GM18870 (cell line): ENCODE measurements around the gene PSME4.
"Not testable (repeated sequence)": the region's sequence is repeated elsewhere in the genome, so short reads cannot be mapped to it uniquely, and the experiment has no call there.

Source experiments
- ATAC-seq: cut with Tn5 transposase; IDR thresholded peaks from one replicate; pipeline ENCODE4 v1.9.1; 2021; ENCODE audit warnings: moderate library complexity; ENCODE audit not compliant: unreplicated experiment

PSME4 gene

DNA sequence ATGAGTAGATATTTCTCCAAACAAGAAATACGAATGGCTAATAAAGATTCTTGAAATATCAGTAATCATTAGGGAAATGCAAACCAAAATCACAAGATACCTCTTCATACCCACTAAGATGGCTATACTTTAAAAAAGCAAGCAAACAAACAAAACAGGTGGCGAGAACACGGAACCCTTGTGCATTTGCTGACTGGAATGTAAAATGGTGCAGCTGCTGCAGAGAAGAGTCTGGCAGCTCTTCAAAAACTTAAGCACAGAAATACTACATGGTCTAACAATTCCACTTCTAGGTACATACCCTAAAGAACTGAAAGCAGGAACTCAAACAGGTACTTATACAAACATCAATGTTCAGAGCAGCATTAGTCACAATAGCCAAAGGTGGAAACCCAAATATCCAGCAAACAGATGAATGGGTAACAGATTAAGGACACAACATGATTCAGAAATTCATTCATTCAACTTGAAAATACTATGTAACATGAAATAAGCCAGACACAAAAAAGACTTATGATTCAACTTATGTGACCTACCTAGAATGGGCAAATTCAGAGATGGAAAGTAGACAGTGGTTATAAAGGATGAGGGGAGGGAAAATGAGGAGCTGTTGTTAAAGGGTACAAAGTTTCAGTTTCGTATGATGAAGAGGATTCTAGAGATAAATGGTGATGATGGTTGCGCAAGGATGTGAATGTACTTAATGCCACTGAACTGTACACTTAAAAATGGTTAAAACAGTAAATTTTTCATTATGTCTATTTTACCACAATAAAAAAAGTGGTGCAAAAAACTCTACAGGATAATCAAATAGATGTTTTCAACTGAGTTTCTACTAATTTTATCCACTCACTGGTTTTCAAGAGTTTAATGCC, 84.2 kb downstream of the PSME4 start:
- no peak for ATAC-seq

DNA sequence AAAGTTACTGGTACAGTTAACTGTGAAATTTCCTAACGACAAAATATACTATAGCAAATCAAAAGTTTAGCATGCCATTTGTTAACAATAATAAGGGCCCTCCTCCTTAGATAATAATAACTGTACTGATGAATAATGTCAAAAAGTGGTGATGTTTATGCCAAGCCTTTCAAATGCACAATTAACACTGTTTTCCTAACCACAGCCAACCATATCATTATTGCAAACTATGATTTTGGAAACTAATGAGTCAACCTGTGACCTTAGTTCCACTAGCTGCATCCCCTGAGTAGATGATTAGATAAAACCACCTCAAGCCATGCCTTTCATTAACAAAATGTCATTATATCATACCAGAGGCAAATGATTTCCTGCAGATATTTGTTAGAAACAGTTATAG, 85.9 kb downstream of the PSME4 start:
- no peak for ATAC-seq

DNA sequence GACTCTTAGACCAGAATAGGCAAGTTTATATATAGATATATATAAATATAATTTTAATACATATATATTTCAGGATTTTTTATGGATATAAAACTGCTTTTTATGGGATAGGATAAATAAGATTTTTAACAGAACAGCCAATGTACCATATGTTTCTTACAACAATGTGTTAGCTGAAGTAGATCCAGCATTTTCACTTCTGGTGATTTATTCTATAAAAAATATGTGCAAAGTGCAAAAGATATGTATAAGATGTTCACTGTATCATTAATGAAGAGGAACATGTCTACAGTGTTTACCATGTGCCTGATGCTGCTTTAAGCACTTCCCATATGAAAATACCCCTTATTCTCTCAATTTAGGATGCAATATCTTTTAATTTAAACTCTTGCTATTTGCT, 88.8 kb downstream of the PSME4 start:
- ATAC-seq, result no peak

DNA sequence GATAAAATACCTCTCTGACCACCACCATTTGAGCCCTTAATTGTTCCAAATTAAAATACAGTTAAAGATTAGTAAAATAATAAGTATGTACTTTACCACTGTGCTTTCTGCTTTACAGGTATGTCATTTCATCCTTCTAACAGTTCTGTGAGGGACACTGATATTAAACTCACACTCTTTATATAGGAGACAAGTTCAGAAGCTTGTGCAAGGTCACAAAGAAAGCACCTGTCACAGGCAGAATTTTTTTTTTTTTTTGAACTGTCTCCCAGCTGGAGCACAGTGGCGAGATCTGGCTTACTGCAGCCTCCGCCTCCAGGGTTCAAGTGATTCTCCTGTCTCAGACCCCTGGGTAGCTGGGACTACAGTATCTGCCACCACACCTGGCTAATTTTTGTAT, 89.4 kb downstream of the PSME4 start:
- no peak for ATAC-seq

GRCh38 chr2:53880756-53881155, 90.0 kb downstream of the PSME4 start:
- no peak for ATAC-seq

DNA sequence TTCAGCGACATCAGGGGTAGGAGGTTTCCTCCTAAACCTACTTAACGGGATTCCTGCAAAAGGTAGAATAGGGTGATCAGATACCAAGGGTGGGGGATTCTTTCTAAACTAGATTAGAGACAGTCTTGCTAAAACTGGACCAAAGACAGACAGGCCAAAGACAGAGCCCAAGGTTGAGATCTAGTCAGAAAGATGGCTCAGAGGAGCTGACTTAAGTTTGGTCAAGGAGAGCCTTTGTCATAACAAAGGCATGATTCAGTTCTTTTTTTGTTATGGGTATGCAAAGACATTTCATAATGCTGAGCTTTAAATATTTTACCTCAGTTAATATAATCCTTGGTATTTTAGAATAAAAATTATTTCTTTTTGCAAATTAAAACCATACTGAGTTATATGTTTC, 93.2 kb downstream of the PSME4 start:
- ATAC-seq, result no peak

DNA sequence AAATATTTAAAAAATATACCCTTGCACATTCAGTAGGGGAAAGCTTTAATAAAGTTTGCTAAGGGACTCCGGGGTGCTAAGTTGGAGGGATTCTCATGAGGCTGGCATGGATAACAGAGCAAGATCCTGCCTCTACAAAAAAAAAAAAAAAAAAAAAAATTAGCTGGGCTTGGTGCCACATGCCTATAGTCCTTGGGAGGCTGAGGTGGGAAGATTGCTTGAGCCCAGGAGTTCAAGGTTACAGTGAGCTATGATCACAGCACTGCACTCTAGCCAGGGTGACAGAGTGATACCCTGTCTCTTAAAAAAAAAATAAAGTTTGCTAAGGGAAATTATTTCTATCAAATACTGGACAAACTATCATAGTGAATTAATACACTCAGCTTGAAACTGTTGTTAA, 93.7 kb downstream of the PSME4 start:
- no peak for ATAC-seq

DNA sequence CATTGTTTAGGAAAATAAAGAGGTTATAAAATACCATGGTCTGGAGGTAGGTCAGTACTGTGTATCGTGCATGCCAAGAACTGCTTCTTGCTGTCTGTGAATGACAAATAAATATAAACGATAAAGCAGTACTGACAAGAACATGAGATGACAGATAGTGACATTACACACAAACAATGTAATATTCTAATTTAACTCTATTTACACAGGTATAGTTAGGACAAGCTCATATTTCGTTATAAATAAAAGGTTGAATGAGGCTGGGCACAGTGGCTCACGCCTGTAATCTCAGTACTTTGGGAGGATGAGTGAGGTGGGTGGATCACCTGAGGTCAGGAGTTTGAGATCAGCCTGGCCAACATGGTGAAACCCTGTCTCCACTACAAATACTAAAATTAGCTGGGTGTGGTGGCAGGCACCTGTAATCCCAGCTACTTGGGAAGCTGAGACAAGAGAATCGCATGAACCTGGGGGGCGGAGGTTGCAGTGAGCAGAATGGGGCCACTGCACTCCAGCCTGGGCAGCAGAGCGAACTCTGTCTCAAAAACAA, 96.3 kb downstream of the PSME4 start:
- ATAC-seq, result no peak

GRCh38 chr2:53867773-53868172, 103.0 kb downstream of the PSME4 start:
- ATAC-seq, result no peak

- no peak for ATAC-seq
Measured at GRCh38 chr2:53867169-53867568, 103.6 kb downstream of the PSME4 start.

DNA sequence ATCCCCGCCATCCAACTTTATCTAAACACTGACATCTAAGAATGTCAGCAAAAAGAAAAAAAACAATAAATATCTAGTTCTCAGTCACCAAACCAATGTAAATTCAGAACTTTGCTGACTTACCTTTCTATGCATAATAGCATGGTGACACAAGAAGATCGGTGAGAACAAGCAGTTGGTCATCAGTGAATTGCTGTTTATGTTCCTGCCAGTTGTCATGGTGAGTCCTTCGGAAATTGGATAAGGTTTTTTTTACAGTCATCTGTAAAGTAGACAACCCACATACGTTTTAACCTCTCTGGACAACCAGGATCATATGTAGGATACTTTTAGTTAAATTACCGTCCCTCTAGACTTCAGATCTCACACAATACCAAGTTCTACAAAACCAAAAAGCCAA, 104.8 kb downstream of the PSME4 start:
- ATAC-seq, result no peak

DNA sequence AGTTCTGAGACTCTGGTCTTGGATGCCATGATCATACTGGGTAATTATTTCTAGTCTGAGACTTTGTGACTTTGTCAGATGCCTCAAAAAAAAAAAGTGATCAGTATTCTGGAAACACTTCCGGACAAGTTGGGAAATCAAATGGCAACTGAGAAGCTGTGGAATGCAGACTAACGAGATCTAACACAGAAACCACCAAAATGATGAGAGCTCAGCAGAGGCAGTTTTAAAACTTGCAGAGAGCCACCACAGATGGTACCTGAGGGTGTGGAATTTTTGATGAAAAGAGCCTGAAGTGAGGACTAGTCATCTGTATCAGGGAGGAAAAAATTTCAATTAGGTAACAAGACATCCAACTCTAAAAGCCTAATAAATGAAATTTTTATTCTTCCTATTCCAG, 105.5 kb downstream of the PSME4 start:
- no peak for ATAC-seq

DNA sequence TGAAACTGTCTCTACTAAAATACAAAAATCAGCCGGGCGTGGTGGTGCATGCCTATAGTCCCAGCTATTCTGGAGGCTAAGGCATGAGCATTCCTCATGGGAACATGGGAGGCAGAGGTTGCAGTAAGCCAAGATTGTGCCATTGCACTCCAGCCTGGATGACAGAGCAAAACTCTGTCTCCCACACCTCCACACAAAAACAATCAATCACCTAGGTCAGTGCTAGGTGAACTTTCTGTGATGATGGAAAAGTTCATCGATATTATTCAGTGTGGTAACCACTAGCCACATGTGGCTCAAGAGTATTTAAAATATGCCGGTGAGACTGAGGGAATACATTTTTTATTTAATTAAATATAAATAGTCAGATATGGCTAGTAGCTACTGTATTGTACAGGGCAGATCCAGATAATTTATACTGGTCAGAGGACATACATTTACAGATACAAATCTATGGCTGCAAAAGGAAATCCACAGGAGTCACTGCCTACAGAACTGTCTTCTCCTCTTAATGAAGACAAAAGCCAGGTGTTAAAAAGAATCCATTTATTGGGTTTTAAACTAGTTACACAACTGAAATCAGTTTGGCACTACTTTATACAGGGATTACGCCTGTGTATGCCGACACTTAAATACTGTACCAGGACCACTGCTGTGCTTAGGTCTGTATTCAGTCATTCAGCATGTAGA, 107.1 kb downstream of the PSME4 start:
- no peak for ATAC-seq

DNA sequence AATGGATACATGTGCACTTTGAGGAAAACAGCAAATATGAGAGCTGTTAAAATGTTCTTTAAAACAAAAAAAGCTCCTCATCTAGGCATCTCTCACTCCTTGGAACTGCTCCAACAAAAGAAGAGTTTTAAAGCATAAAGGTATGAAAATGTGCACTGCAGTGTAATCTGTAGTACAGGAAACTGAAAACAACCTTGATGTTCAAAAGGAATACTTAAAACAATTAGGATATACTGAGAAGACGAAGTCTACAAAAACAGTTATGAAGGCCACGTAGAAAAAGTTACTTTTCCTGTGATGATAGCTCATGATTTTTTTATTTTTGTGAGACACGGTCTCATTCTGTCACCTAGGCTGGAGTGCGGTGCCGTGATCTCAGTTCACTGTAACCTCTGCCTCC, 109.0 kb downstream of the PSME4 start:
- ATAC-seq, result no peak

DNA sequence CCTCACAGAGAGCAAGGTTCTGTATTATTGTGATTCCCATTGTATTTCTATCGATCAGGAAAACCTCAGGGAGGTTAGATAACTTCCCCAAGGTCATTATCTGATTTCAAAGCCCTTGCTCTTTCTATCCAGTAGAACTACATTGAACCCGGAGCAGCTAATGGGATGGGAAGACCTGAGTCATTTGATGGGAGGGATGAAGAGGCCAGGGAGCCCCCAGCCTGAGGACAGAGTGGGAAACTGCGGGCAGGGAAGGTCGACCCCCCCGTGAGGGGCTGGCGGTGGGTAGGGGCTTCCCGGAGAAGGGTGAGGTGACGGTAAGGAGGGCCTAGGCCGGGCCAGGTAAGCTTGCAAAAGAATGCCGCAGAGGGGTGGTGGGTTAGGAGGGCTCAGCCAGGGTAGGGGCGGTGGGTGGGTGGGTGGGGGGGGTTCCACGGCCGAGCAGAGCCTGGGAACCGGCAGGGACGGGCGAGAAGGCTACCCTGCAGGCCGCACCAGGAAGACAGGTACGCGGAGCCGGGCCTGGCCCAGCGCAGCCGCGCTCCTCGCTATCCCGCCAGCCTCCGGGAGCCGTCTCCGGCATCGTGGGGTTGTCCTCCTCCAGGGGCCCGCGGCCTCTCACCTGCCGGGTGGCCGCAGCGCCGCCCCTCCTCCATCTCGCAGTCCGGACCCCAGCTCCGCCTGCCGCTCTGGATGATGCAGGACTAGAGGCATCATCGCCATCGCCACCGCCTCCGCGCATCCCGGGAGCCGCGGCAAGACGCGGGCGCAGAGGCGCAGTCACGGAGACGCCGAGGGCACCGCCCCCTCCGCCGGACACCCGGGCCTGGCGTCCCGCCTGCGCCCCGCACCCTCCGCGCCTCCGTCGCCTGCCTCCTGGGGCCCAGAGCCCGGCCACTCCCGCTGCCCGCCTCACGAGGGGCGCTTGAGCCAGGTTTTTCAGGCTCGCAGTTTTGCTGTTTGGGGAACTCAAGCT, 111.3 kb downstream of the PSME4 start, which contains the start of gene GPR75:
GPR75 (minus strand) TSS at position 762 of the 976 bp plus-strand sequence. CDS start 5,211 bp downstream, outside the sequence.
- ATAC-seq, result no peak

DNA sequence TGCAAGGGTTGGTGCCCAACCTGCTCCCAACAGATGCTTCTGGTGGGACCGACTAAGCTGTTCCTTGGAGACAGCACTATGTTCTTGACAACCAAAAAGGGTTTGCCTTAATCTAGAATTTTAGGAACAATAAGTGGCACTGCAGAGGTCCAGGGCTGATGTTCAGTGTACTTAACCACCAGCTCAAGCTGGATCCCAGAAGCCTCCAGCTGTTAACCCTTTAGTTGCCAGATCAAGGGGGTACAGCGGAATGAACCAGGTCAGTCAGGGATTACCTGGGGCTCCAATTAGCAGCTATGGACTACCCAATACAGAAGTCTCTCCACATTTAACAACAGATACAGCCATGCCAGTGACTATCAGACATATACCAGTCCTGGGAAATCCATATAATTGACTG, 114.5 kb downstream of the PSME4 start:
- ATAC-seq, result no peak

GRCh38 chr2:53854678-53855077, 116.1 kb downstream of the PSME4 start:
- ATAC-seq, result peak; percentile 68

DNA sequence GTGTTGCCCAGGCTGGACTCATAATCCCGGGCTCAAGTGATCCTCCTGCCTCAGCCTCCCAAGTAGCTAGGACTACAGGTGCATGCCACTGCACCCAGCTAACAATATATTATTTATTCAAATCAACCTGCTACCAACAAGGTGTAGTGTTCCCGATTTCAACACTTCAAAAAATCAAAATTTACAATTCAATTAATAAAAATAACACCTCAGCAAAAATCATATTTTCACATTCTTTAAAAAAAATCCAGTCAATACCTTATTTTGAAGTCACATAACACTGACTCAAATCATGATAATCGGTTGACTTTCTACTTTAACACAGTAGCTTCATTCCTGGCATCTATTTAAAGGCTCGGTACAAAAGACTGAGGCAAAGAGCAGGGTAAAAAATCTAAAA, 118.3 kb downstream of the PSME4 start:
- ATAC-seq, result no peak

DNA sequence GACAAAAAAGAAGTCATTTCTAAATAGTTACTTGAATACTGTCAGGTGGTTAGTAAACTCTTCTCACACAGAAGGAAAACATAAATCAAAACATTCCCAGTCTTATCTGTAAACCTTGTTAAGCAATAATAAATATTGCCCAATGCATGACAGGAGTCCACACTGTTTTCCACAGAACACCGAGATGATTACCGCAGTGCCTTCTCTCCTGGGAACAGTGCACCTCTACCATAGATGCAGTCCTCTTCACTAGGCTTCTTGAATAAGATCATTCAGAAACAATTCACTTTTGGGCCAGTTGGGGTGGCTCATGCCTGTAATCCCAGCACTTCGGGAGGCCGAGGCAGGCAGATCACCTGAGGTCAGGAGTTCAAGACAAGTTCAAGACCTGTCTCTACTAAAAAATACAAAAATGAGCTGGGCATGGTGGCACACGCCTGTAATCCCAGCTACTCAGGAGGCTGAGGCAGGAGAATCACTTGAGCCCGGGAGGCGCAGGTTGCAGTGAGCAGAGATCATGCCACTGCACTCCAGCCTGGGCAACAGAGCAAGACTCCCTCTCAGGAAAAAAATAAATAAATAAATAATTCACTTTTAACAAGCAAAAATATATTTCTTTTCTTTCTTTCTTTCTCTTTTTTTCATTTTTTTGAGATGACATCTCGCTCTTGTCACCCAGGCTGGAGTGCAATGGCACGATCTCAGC, 119.6 kb downstream of the PSME4 start:
- ATAC-seq, result not testable (repeated sequence)

- no peak for ATAC-seq
Measured at GRCh38 chr2:53848062-53848461, 122.7 kb downstream of the PSME4 start.
